Sigmoid colon (tissue), 4 donors: Measurements from ENCODE around the gene DNAJC19.

Experiments used
- EP300 ChIP-seq, 4 donors: sonication (generic); formaldehyde crosslinking; IDR thresholded peaks; one replicate each; pipeline ENCODE4 v1.6.1; 2017; ENCODE audit warnings: antibody characterized with exemption in 4 of 4
- POLR2A ChIP-seq, 2 donors: fragments of 450-650 bp; IDR thresholded peaks; one replicate each; pipeline ENCODE4 v1.6.1; 2016; ENCODE audit warnings: antibody characterized with exemption in 2 of 2, mild to moderate bottlenecking in 2 of 2, moderate library complexity in 2 of 2
- POLR2AphosphoS5 ChIP-seq, 4 donors: sonication (generic); formaldehyde crosslinking; IDR thresholded peaks; one replicate each; pipeline ENCODE4 v1.6.1; 2017; ENCODE audit warnings: antibody characterized with exemption in 4 of 4
- TF ChIP-seq, protein P1 (sequence below), 4 experiments: fragments of 450-650 bp in 3 of 4; fragments of 200-600 bp in 1 of 4; IDR thresholded peaks; one replicate each; pipeline ENCODE4 v1.5.1; 2016 to 2019; ENCODE audit warnings: antibody characterized with exemption in 4 of 4, mild to moderate bottlenecking in 3 of 4, moderate library complexity in 2 of 4

DNA sequence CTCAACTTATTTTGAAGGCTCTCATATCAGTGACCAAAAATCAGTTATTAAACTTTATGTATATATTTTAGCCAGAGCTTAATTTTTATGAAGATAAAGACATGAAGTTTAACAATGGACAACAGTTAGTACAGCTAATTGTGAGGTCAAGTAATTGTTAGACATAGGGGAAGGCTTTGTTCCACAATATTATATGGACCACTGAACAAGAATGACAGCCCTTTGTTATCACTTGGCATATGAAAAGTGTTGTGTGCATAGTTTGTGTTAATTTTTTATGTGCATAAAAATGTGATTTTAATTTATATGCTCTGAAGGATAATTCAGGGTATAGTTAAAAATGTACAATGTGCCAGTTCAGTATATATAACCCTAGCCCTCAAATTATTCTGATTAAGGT lies 12.0 kb downstream of the DNAJC19 start:
- TF ChIP-seq EP300 (IDR thresholded peaks at IDR 0.05) (no peak), POLR2A (IDR thresholded peaks at IDR 0.05) (no peak), POLR2AphosphoS5 (IDR thresholded peaks at IDR 0.05) (no peak)
- TF ChIP-seq, protein P1, sequence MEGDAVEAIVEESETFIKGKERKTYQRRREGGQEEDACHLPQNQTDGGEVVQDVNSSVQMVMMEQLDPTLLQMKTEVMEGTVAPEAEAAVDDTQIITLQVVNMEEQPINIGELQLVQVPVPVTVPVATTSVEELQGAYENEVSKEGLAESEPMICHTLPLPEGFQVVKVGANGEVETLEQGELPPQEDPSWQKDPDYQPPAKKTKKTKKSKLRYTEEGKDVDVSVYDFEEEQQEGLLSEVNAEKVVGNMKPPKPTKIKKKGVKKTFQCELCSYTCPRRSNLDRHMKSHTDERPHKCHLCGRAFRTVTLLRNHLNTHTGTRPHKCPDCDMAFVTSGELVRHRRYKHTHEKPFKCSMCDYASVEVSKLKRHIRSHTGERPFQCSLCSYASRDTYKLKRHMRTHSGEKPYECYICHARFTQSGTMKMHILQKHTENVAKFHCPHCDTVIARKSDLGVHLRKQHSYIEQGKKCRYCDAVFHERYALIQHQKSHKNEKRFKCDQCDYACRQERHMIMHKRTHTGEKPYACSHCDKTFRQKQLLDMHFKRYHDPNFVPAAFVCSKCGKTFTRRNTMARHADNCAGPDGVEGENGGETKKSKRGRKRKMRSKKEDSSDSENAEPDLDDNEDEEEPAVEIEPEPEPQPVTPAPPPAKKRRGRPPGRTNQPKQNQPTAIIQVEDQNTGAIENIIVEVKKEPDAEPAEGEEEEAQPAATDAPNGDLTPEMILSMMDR (IDR thresholded peaks at IDR 0.05), result no peak
